ENCODE data around the gene IQSEC1.

IQSEC1 gene

GRCh38 chr3:12906141-12906915, 166.9 kb downstream of the IQSEC1 start:
- FAIRE-seq = no peak
- TF ChIP-seq POLR2A (IDR thresholded peaks at IDR 0.05; ENCODE audit: low read depth, low read length) (no peak), TAF1 (IDR thresholded peaks at IDR 0.05; ENCODE audit: borderline replicate concordance, low read depth, low read length) (no peak), POLR2AphosphoS5 (IDR thresholded peaks at IDR 0.05; ENCODE audit: low read depth, low read length) (no peak)
- no peak for DNase-seq (ENCODE audit: insufficient read length)

- TF ChIP-seq POLR2AphosphoS5 (IDR thresholded peaks at IDR 0.05; ENCODE audit: low read depth, low read length) (no peak), POLR2A (IDR thresholded peaks at IDR 0.05; ENCODE audit: low read depth, low read length) (no peak), TAF1 (IDR thresholded peaks at IDR 0.05; ENCODE audit: borderline replicate concordance, low read depth, low read length) (no peak)
- no peak for DNase-seq (ENCODE audit: insufficient read length)
- FAIRE-seq = no peak
Measured at GRCh38 chr3:12905316-12906071, 167.7 kb downstream of the IQSEC1 start.

GRCh38 chr3:12904951-12905315, 168.3 kb downstream of the IQSEC1 start:
- FAIRE-seq (no peak), DNase-seq (ENCODE audit: insufficient read length) (no peak)
- TF ChIP-seq TAF1 (IDR thresholded peaks at IDR 0.05; ENCODE audit: borderline replicate concordance, low read depth, low read length) (no peak), POLR2AphosphoS5 (IDR thresholded peaks at IDR 0.05; ENCODE audit: low read depth, low read length) (no peak), POLR2A (IDR thresholded peaks at IDR 0.05; ENCODE audit: low read depth, low read length) (no peak)

GRCh38 chr3:12903881-12904280, 169.3 kb downstream of the IQSEC1 start:
- FAIRE-seq (no peak), DNase-seq (ENCODE audit: insufficient read length) (no peak)
- TF ChIP-seq POLR2AphosphoS5 (IDR thresholded peaks at IDR 0.05; ENCODE audit: low read depth, low read length) = no peak
- TF ChIP-seq TAF1 (IDR thresholded peaks at IDR 0.05; ENCODE audit: borderline replicate concordance, low read depth, low read length) = no peak
- no peak for TF ChIP-seq POLR2A (IDR thresholded peaks at IDR 0.05; ENCODE audit: low read depth, low read length)

DNA sequence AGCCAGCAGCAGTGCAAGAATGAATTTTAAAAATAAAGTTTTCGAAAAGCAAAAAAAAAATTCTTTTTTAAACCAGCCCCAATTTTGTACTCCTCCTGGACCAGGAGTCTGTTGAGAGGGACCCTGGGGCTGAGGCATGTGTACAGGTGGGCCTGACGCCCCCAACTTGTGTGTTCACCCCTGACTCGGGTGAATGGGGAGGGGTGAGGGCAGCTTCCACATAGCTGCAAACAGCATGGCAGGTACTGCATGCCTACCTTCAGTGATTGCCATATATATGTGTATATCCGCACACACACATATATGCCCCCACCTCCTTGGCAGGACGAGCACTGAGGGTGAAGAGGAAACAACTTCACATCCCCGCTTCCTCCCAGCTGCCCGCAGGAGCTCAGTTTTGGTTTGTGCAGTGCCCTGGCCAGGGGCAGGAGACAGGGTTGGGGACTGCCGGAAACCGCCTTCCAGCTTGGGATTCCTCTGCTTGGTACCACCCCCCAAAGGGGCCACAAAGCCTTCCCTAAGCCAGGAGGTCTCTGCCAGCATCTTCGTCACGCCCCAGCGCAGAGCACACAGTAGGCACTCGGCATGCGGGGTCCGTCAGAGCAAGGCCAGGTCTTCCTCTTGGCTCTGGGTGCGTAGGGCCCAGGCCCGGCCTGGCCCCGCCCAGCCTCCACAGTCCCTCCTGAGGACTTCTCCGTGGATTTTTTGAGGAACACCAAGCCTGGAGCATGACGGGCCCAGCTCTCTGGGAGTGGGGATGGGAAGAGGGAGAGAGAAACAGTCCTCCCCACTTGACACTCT, 170.0 kb downstream of the IQSEC1 start:
- no peak for TF ChIP-seq POLR2AphosphoS5 (IDR thresholded peaks at IDR 0.05; ENCODE audit: low read depth, low read length)
- TF ChIP-seq TAF1 (IDR thresholded peaks at IDR 0.05; ENCODE audit: borderline replicate concordance, low read depth, low read length) = no peak
- TF ChIP-seq POLR2A (IDR thresholded peaks at IDR 0.05; ENCODE audit: low read depth, low read length) = no peak
- DNase-seq (ENCODE audit: insufficient read length) (no peak), FAIRE-seq (no peak)

GRCh38 chr3:12902181-12902999, 170.8 kb downstream of the IQSEC1 start:
- TF ChIP-seq POLR2A (IDR thresholded peaks at IDR 0.05; ENCODE audit: low read depth, low read length) = no peak
- TF ChIP-seq TAF1 (IDR thresholded peaks at IDR 0.05; ENCODE audit: borderline replicate concordance, low read depth, low read length) = no peak
- TF ChIP-seq POLR2AphosphoS5 (IDR thresholded peaks at IDR 0.05; ENCODE audit: low read depth, low read length) = no peak
- DNase-seq (ENCODE audit: insufficient read length) = no peak
- FAIRE-seq = no peak

DNA sequence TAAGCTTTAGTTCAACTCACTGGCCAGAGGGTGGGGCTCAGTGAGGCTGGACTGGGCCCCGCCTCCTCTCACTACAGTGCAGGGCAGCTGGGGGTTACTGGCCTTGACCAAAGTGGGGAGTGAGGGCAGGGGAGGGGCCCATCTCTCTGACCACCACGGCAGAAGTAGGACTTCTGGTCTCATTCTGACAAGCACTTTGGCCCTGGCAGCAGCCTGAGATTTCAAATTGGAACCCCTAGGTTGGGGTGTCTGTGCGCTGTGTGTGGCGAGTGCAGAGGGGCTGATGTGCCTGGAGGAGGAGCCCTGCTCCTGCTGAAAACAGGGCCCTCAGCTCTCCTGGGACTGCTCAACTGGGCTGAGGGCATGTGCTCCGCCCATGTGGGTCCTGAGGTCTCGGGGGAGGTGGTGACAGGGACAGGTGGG, 171.6 kb downstream of the IQSEC1 start:
- no peak for TF ChIP-seq POLR2A (IDR thresholded peaks at IDR 0.05; ENCODE audit: low read depth, low read length)
- no peak for TF ChIP-seq POLR2AphosphoS5 (IDR thresholded peaks at IDR 0.05; ENCODE audit: low read depth, low read length)
- TF ChIP-seq TAF1 (IDR thresholded peaks at IDR 0.05; ENCODE audit: borderline replicate concordance, low read depth, low read length) = no peak
- DNase-seq (ENCODE audit: insufficient read length) (no peak), FAIRE-seq (no peak)

DNA sequence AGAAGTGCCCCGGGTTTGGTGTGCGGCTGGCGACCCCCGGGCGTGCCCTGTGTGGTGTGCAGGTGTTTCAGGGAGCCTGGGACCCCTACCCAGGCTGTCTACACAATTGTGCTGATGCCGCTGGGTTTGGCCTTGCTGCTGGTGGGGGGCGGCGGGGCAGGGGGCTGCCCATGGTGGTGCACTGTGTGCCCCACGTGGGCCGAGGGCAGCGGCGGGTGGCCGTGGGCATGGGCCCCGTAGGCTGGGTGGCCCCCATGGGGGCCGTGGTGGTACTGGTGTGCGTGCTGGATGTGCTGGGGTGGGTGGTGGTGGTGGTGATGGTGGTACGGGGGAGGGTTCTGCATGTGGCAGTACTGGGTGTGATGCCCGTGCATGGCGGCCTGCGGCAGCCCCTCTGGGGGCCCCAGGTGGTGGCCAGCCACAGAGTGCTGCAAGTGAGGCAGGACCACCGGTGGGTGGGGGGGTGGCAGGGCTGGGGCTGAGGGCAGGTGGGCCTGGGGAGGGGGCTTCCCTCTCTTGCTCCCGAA, 172.3 kb downstream of the IQSEC1 start:
- TF ChIP-seq POLR2A (IDR thresholded peaks at IDR 0.05; ENCODE audit: low read depth, low read length) (no peak), POLR2AphosphoS5 (IDR thresholded peaks at IDR 0.05; ENCODE audit: low read depth, low read length) (no peak), TAF1 (IDR thresholded peaks at IDR 0.05; ENCODE audit: borderline replicate concordance, low read depth, low read length) (no peak)
- FAIRE-seq = no peak
- no peak for DNase-seq (ENCODE audit: insufficient read length)

DNA sequence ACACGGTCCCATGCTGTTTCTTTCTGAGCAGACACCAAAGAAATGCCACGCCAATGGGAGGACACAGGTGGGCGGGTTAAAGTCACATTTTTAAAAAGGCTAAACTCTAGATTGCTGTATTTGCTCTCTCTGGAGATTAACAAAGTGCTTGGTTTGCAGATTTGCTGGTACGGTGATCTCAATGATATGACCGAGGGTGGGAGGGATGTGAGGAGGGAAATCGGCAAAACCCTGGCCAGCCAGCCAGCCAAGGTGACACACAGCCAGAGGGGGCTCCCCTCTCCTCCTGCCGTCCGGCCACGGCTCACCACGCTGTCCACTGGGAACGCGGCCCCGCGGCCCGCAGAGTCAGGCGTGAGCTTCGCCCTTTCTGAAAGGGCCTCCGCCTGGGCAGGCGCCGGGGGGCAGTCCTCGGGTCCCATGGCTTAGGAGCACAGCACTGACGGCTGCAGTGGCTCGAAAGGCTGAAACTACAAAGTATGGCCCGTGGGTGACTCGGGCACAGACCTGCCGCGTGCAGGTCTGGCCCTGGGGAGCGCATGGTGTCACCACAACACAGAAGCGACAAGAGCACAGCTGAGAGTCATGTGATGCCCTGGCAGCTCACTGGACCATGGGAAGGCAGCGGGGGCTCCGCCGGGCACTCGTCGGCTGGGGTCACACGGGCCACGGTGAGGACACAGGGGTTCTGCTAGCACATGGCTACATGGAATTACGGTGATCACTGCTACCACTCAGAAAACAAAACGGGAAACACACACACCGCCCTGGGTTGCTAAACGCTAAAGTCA, 174.1 kb downstream of the IQSEC1 start:
- TF ChIP-seq TAF1 (IDR thresholded peaks at IDR 0.05; ENCODE audit: borderline replicate concordance, low read depth, low read length) = no peak
- no peak for TF ChIP-seq POLR2AphosphoS5 (IDR thresholded peaks at IDR 0.05; ENCODE audit: low read depth, low read length)
- no peak for TF ChIP-seq POLR2A (IDR thresholded peaks at IDR 0.05; ENCODE audit: low read depth, low read length)
- FAIRE-seq = no peak
- no peak for DNase-seq (ENCODE audit: insufficient read length)

Data from GM12892 (cell line).